HFF-Myc (cell line): Measurements from ENCODE around the gene SORCS2.

ENCODE experiments used
- DNase-seq: peaks from one replicate; pipeline ENCODE4 v3.0.0-alpha.2; 2011; ENCODE audit warnings: low read depth; ENCODE audit errors: extremely low read depth
- H3K4me3 ChIP-seq: replicated peaks from 2 replicates; pipeline ENCODE4 v1.5.1; 2011; ENCODE audit warnings: low read depth, mild to moderate bottlenecking, control low read depth, low read length
- TF ChIP-seq, protein P1 (sequence below): IDR thresholded peaks from 2 replicates; pipeline ENCODE4 v1.5.1; 2012; ENCODE audit warnings: mild to moderate bottlenecking, low read depth, low read length, control low read depth; ENCODE audit errors: missing control alignments

Gene SORCS2

DNA sequence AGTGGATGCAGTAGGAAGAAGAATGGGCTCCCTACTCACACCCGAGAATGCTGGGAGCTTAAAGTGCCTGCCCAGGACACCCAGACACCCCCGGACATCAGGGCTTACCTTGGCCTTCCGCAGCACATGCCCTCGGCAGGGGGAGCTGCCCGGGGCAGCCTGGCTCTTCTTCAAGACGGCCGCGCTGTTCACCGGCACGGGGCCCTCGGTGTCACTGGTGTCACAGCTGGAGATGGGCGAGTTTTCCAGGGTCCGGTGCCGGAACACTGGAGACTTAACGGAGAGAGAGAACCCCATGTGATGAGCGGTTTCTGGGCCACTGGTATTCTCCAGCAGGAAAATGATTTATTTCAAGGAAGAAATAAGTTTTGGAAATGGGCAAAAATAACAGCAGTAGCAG, 576.4 kb downstream of the SORCS2 start:
- TF ChIP-seq, protein P1, sequence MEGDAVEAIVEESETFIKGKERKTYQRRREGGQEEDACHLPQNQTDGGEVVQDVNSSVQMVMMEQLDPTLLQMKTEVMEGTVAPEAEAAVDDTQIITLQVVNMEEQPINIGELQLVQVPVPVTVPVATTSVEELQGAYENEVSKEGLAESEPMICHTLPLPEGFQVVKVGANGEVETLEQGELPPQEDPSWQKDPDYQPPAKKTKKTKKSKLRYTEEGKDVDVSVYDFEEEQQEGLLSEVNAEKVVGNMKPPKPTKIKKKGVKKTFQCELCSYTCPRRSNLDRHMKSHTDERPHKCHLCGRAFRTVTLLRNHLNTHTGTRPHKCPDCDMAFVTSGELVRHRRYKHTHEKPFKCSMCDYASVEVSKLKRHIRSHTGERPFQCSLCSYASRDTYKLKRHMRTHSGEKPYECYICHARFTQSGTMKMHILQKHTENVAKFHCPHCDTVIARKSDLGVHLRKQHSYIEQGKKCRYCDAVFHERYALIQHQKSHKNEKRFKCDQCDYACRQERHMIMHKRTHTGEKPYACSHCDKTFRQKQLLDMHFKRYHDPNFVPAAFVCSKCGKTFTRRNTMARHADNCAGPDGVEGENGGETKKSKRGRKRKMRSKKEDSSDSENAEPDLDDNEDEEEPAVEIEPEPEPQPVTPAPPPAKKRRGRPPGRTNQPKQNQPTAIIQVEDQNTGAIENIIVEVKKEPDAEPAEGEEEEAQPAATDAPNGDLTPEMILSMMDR: no peak

DNA sequence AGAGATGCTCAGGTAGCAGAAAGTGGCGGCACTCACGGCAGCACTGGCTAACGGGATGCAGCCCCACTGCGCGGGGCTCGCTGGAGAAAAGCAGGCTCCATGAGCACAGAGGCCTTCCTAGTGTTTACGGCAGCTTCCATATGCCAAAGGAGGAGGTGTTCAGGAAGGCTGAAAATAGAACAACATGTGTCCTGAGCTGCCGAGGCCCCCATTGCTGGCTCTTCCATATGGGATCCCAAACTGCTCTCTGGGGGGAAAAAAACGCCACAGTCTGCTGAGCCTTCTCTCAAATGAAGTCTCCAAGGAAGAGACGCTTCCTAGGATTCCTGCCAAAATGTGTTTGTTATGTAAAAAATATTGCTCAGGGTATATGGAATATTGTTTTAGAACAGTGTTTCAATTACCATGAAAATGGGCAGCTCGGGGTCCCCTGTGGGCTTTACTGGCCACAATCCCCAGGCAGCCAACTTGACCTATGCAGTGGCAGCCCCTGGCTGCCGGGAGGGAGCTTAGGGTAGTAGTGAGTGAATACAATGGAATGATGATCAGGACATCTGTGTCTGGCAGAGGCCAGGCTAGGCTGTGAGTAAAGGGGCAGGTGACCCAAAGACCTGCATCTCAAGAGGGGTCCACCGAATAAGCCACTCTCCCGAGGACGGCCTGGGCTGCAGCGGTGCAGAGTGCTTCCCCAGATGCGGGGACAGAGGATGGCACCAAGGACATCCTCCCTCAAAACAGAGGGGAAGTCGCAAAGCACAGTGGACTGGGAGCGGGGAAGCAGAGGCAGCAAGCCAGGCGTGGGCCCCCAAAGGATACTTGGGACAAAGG, 577.3 kb downstream of the SORCS2 start:
- H3K4me3 ChIP-seq: no peak overlapping the region
- DNase-seq: no peak
- TF ChIP-seq, protein P1: no peak

More for the DNA sequence above, 576.4 kb downstream of the SORCS2 start:
- H3K4me3 ChIP-seq: no peak overlapping the region
- DNase-seq: no peak

DNA sequence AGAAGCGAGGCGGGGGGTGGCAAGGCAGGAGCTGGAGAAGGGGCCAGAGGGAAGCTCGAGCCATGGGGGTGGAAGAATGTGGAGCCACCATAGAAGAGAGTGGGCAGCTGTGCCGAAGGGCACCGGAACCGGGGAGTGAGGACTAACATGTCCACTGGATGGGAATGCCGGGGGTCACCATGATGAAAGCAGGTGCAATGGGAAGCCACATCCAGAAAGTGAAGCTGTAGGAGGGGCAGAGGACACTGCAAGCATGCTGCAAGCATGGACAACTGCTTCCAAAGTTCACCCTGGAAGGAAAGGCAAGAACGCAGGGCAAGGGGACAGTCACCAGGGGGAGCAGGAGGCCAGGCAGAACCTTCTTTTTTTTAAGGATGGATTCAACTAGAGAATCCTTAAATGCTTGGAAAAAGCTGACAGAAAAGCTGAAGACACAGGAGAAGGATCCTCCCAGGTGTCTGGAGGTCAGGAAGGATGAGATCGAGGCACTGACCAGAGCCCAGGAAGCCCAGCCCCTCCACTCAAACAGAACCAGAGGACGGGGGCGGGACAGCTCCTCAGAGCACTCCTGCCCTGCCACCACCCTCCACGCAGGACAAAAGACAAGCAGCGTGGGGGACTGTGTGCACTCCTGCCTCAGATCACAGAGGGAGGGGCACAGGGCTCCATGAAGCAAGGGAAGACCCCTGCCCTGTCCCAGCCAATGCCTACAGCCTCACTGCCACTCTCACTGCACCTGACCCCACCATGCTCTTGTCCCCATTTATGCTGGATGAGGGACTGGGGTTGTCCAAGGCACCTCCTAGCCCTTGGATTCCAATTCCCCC, 578.1 kb downstream of the SORCS2 start:
- no peak overlapping the region for H3K4me3 ChIP-seq
- TF ChIP-seq, protein P1: peak; percentile 66
- DNase-seq: no peak

DNA sequence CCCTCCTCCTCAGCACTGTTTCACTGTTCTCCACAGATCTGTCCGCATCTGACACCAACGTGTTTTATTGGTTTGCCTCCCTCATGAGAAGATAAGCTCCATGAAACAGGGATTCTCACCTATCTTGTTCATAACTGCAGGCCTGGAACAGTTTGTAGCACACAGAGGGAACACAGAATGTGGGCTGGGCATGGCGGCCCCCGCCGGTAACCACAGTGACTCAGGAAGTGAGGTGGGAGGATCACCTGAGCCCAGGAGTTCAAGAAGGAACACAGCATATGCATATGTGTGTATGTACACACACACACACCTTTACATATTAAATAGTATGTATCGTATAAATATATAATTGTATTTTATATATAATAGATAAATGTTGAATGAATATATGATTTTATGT, 578.7 kb downstream of the SORCS2 start:
- no peak overlapping the region for H3K4me3 ChIP-seq

DNA sequence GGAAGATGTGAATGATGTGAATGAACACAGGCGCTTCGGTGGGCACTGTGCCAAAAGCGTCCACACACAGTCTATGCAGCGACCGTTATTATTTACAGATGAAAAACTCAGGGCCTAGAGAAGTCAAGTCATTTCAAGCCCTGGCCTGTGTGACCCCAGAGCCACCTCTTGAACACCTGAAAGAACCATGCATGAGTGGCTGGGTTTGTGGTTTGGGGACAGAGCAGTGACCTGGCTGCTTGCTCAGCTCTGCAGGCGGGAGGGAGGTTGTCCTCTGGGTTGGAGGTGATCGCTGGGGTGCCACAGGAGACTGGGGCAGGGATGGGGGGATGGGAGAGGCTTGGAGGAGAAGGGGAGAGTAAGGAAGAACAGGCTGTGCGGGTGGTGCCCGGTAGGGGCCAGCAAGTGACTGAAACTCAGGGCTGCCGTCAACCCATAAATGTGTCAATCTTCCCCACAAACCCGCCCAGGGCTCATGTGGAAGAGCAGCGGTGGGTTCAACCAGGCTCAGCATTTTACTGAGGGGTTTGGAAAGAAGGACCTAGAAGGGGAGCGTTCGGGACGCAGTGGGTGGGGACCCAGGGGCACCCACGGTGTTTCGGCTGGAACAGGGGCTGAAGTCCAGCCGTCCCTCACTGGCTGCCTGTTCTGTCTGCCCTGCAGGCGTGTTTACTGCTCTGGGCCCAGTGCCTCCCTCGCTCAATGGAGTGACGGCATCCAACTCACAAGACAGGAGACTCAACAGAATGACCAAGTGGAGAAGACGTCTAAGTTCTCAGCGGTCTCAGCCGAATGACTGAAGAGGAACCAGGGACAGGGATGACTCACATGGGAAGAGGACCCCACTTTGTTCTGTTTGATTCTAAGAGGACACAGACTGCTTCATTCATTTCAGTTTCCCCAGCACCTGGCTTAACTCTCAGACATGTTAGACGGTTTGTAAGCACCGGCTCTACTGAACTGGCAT, 579.5 kb downstream of the SORCS2 start:
- TF ChIP-seq, protein P1: no peak
- no peak for DNase-seq
- no peak overlapping the region for H3K4me3 ChIP-seq

More for the DNA sequence above, 578.7 kb downstream of the SORCS2 start:
- no peak for DNase-seq
- TF ChIP-seq, protein P1: no peak
